Loucy (cell line): ENCODE results near the gene ESR2.

Experiments used
- EZH2phosphoT487 ChIP-seq: fragments of 200-600 bp; IDR thresholded peaks from 2 replicates; pipeline ENCODE4 v1.6.1; 2018; ENCODE audit warnings: antibody characterized with exemption, mild to moderate bottlenecking, moderate library complexity, borderline replicate concordance
- TF ChIP-seq, protein P1 (sequence below): fragments of 200-600 bp; sonication (generic); conservative IDR thresholded peaks from 2 replicates; pipeline ENCODE4 v1.5.1; 2014; ENCODE audit warnings: mild to moderate bottlenecking, antibody characterized with exemption, low read length

DNA sequence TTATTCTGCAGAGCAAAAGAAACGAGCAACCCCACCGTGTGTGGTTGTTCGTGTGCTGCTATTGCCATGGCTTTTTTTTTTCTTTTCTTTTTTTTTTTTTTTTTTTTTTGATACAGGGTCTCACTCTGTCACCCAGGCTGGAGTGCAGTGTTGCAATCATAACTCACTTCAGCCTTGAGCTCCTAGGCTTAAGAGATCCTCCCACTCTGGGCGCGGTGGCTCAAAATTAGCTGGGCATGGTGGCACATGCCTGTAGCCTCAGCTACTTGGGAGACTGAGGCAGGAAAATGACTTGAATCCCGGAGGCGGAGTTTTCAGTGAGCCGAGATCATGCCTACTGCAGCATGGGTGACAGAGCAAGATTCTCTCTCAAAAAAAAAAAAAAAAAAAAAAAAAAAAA is 144.2 kb downstream of the ESR2 start:
- TF ChIP-seq, protein P1, sequence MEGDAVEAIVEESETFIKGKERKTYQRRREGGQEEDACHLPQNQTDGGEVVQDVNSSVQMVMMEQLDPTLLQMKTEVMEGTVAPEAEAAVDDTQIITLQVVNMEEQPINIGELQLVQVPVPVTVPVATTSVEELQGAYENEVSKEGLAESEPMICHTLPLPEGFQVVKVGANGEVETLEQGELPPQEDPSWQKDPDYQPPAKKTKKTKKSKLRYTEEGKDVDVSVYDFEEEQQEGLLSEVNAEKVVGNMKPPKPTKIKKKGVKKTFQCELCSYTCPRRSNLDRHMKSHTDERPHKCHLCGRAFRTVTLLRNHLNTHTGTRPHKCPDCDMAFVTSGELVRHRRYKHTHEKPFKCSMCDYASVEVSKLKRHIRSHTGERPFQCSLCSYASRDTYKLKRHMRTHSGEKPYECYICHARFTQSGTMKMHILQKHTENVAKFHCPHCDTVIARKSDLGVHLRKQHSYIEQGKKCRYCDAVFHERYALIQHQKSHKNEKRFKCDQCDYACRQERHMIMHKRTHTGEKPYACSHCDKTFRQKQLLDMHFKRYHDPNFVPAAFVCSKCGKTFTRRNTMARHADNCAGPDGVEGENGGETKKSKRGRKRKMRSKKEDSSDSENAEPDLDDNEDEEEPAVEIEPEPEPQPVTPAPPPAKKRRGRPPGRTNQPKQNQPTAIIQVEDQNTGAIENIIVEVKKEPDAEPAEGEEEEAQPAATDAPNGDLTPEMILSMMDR = no peak
- TF ChIP-seq EZH2phosphoT487 = no peak
